GM18951 (cell line): ENCODE data around the gene SEMA3F.

Source experiments
- POLR2A ChIP-seq: IDR thresholded peaks from 4 replicates; pipeline ENCODE4 v1.6.1; 2011; ENCODE audit warnings: mild to moderate bottlenecking; ENCODE audit not compliant: insufficient read length, insufficient read depth; ENCODE audit errors: extremely low read depth
- in situ Hi-C: fragments of 300-500 bp; cut with MboI; formaldehyde crosslinking; loops from one replicate; pipeline ENCODE4 v1.12.0; 2022; ENCODE audit warnings: low sequenced_read_pairs, mixed read lengths, inconsistent platforms; ENCODE audit not compliant: unreplicated experiment

Gene SEMA3F

GRCh38 chr3:50173685-50174516 is 18.8 kb downstream of the SEMA3F start:
- in situ Hi-C loops = no loop called here
- no peak for TF ChIP-seq POLR2A

DNA sequence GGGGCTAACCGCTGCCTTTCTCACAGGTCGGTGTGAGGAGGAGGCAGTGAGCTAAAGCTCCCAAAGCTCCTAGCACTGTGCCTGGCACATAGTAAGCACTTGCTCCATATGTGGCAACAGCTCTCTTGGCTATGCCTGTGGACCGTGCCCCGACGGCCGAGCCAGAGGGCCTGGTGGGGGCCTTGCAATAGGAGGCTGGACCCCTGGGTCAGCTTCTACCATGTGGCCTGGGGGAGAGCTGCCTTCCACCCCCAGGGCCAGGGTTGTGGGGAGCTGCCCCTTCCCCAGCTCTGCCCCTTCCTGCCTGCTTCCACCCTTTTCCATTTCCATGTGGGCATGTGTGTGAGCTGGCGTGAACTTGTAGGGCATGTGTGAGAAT is 19.4 kb downstream of the SEMA3F start:
- in situ Hi-C loops = no loop called here
- TF ChIP-seq POLR2A = no peak

DNA sequence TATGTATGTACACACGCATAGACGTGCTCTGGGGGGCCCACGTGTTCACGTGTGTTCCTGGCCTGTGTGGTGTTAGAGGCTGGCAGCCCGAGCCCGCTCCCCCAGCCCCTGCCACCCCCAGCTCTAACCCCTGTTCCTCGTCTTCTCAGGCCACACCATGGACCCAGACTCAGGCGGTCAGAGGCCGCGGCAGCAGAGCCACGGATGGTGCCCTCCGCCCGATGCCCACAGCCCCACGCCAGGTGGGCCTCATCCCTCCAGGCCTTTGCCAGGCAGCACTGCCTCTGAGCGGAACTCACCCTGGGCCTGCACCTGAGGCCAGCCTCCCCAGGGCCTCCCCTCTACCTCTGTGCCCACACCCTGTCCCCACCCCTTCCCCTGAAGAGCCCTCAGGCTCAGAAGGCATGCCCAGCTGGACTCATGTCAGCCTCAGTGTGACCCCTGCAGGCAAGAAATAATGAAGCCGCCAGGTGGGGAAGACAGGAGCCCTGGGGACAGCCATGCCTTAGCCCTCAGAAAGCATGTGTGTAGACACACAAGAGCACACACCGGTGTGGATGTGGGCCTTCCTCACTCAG is 19.9 kb downstream of the SEMA3F start:
- in situ Hi-C loops = no loop called here
- no peak for TF ChIP-seq POLR2A

DNA sequence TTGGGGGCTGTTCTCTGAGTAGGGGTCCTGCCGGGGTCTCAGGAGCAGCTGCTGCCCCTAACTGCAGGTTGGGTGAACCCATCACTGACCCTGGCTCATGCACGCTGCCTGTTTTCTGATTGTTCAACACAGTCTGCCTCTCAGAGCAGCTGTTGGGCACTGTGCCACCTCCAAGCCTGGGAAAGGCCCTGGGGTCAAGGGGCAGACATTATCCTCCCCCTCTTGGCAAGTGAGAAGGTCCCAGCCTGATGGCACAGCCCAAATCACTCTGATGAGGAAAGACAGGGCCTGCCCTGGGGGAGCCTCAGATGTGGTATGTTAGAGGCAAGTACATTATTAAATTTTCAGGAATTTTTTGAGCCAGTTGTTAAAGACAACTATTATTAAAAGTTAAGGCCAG is 22.2 kb downstream of the SEMA3F start:
- in situ Hi-C loops = no loop called here
- no peak for TF ChIP-seq POLR2A

- in situ Hi-C loops = loop anchor here (10.0 kb wide), 1 partner anchor 55 kb away; no protein-coding TSS in a partner anchor
- no peak for TF ChIP-seq POLR2A
Observed at GRCh38 chr3:50179710-50180109, 24.6 kb downstream of the SEMA3F start.

GRCh38 chr3:50181985-50182384 is 26.9 kb downstream of the SEMA3F start:
- no peak for TF ChIP-seq POLR2A
- in situ Hi-C loops = loop anchor here (10.0 kb wide), 1 partner anchor 57 kb away; no protein-coding TSS in a partner anchor

DNA sequence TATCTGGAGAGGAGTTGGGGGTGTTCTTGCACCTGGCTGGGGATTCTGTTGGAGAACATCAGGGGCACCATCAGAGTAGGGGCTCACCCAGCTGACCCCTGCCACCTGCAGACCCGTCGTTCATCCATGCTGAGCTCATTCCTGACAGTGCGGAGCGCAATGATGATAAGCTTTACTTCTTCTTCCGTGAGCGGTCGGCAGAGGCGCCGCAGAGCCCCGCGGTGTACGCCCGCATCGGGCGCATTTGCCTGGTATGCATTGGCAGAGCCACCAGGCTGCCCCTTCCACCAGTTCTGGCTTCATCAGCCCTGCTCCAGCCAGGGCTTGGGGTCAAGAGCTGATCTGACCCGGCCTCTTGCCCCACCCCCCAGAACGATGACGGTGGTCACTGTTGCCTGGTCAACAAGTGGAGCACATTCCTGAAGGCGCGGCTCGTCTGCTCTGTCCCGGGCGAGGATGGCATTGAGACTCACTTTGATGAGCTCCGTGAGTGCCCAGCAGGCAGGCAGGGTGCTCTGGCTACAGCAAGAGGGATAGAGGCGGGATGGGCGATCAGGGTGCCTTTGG is 27.5 kb downstream of the SEMA3F start:
- TF ChIP-seq POLR2A = no peak
- in situ Hi-C loops = loop anchor here (10.0 kb wide), 1 partner anchor 58 kb away; no protein-coding TSS in a partner anchor

GRCh38 chr3:50183755-50184154 is 28.6 kb downstream of the SEMA3F start:
- in situ Hi-C loops = loop anchor here (10.0 kb wide), 1 partner anchor 59 kb away; no protein-coding TSS in a partner anchor
- no peak for TF ChIP-seq POLR2A

DNA sequence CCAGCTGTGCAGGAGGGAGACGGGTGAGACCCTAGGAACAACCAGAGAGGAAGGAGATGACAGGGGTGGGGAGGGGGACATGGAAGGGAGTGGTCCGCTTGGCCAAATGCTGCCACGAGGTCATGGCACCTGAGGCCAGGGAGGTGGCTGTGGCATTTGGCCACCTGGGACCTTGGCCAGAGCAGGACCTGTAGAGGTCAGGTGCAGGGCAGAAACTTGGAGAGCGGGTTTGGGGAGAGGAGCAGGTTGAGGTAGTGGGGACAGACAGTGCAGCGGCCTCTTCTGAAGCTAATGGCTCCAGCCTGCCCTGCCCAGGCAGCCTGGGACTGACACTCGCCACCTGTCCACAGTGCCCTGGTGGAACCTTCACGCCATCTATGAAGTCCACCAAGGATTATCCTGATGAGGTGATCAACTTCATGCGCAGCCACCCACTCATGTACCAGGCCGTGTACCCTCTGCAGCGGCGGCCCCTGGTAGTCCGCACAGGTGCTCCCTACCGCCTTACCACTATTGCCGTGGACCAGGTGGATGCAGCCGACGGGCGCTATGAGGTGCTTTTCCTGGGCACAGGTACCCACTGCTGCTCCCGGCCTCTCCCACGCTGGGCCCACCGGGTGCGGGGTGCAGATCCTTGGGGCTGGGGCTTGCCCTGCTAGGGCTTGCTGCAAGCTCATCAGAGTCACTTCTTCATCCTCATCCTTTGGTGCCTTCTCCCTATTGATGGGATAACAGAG is 29.3 kb downstream of the SEMA3F start:
- in situ Hi-C loops = loop anchor here (10.0 kb wide), 1 partner anchor 60 kb away; no protein-coding TSS in a partner anchor
- no peak for TF ChIP-seq POLR2A

DNA sequence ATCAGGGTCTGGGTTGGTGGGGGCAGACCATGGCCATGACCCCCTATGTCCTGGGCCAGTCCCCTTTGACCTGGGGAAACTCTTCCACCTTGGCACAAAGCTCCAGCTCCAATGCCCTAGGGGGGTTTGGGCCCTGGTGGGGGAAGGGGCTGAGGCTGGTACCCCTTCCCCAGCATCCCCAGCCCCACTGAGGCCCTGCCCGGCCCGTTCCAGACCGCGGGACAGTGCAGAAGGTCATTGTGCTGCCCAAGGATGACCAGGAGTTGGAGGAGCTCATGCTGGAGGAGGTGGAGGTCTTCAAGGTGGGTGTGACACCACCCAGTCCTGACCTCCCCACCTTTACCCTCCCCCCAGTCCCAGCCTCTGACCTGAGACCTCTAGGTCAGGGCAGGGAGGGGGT is 30.1 kb downstream of the SEMA3F start:
- TF ChIP-seq POLR2A = no peak
- in situ Hi-C loops = loop anchor here (10.0 kb wide), 1 partner anchor 60 kb away; no protein-coding TSS in a partner anchor

GRCh38 chr3:50186096-50186495 is 31.0 kb downstream of the SEMA3F start:
- TF ChIP-seq POLR2A = no peak
- in situ Hi-C loops = loop anchor here (10.0 kb wide), 1 partner anchor 61 kb away; no protein-coding TSS in a partner anchor

GRCh38 chr3:50187750-50188149 is 32.6 kb downstream of the SEMA3F start:
- TF ChIP-seq POLR2A = no peak
- in situ Hi-C loops = loop anchor here (10.0 kb wide), 1 partner anchor 63 kb away; no protein-coding TSS in a partner anchor

DNA sequence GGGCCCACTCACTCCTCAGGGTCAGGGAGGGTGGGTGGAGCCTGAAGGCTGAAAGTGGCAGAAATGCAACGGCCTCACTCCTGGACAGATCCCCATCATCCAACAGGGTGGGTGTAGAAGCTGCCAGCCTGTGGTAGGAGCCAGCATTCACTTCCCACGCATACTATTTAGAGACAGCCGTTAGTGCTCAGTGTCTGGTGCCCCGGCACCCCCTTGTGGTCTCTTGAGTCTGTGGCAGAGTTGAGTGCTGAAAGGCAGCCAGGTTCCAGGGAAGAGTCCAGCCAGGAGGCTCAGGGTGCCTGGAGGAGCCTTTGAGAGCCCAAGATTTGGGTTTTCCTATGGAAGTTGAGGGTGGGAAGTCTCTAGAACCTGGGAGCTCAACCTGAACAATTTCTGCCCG is 34.1 kb downstream of the SEMA3F start:
- in situ Hi-C loops = loop anchor here (10.0 kb wide), 1 partner anchor 64 kb away; no protein-coding TSS in a partner anchor
- TF ChIP-seq POLR2A = no peak

GRCh38 chr3:50189989-50190388 is 34.9 kb downstream of the SEMA3F start:
- TF ChIP-seq POLR2A = no peak
- in situ Hi-C loops = loop anchor here (10.0 kb wide), 1 partner anchor 65 kb away; no protein-coding TSS in a partner anchor
